H1 (cell line): Measurements from ENCODE around the gene RAB3GAP1. TPM values are rescaled to one million over a fixed set of nuclear protein-coding genes. Genes with fewer than 3 reads are reported as not detected.

ENCODE experiments used
- CTCF ChIA-PET: fragments of 300-600 bp; sonication (Branson Sonifier 250); formaldehyde crosslinking; loops from one replicate; lab custom pipeline; 2021; ENCODE audit not compliant: partially characterized antibody; lab: Charles Lee
- POLR2A ChIA-PET: fragments of 300-600 bp; sonication (Branson Sonifier 250); formaldehyde crosslinking; loops from one replicate; lab custom pipeline; 2021; ENCODE audit warnings: inconsistent platforms; ENCODE audit not compliant: partially characterized antibody; lab: Charles Lee
- DNase-seq, 2 experiments: peaks; one replicate each; pipeline versions ENCODE4 v3.0.0 to v3.0.0-alpha.2; 2010 to 2022; ENCODE audit warnings: low spot score in 2 of 2, low read depth in 1 of 2, mixed read lengths in 1 of 2
- FAIRE-seq: peaks from 2 replicates; lab custom pipeline; 2011; peaks lifted over from hg19 to GRCh38; lab: Jason Lieb, UNC
- H2AFZ ChIP-seq: 2 replicates; pipeline ENCODE4 v1.8.1; 2012; ENCODE audit warnings: low read length, inconsistent platforms
- H2AK5ac ChIP-seq: 2 replicates; pipeline ENCODE4 v1.6.1; 2013; ENCODE audit warnings: low read depth, low read length
- H2BK120ac ChIP-seq: replicated peaks from 2 replicates; pipeline ENCODE3; 2013; ENCODE audit warnings: low read depth, low read length, inconsistent platforms
- H2BK12ac ChIP-seq: 2 replicates; pipeline ENCODE4 v1.6.1; 2013; ENCODE audit warnings: low read depth, low read length
- H2BK15ac ChIP-seq: 2 replicates; pipeline ENCODE4 v1.6.1; 2013; ENCODE audit warnings: low read length
- H2BK20ac ChIP-seq: 2 replicates; pipeline ENCODE4 v1.6.1; 2013; ENCODE audit warnings: low read length
- H2BK5ac ChIP-seq: 2 replicates; pipeline ENCODE4 v1.6.1; 2013; ENCODE audit warnings: low read depth, low read length
- H3K14ac ChIP-seq: 2 replicates; pipeline ENCODE4 v1.6.1; 2013; ENCODE audit warnings: inconsistent platforms; ENCODE audit not compliant: insufficient read length
- H3K18ac ChIP-seq: 2 replicates; pipeline ENCODE4 v1.6.1; 2013; ENCODE audit warnings: low read length; ENCODE audit errors: extremely low read depth
- H3K23ac ChIP-seq: 2 replicates; pipeline ENCODE4 v1.6.1; 2013; ENCODE audit warnings: inconsistent platforms; ENCODE audit not compliant: insufficient read length
- H3K23me2 ChIP-seq: 2 replicates; pipeline ENCODE4 v1.6.1; 2013; ENCODE audit warnings: low read depth, low read length
- H3K27ac ChIP-seq: 2 replicates; pipeline ENCODE4 v1.6.1; 2011; ENCODE audit warnings: low read depth, low read length, inconsistent platforms
- H3K27me3 ChIP-seq, 4 experiments: replicated peaks in 1 of 4; 1 replicate in 1 of 4; 2 replicates in 3 of 4; pipeline versions ENCODE4 v1.6.1 to v1.8.1; 2011 to 2013; ENCODE audit warnings: low read length in 3 of 4, mild to moderate bottlenecking in 3 of 4, inconsistent platforms in 2 of 4, mixed read lengths in 2 of 4, moderate library complexity in 1 of 4; ENCODE audit not compliant: control insufficient read depth in 3 of 4, insufficient read depth in 3 of 4; ENCODE audit errors: extremely low read depth in 1 of 4
- H3K36me3 ChIP-seq, 4 experiments: 2 replicates each; pipeline versions ENCODE4 v1.6.1 to v1.8.1; 2011 to 2013; ENCODE audit warnings: mild to moderate bottlenecking in 4 of 4, low read length in 3 of 4, moderate library complexity in 2 of 4, control low read depth in 1 of 4, inconsistent platforms in 1 of 4; ENCODE audit not compliant: insufficient read depth in 4 of 4, control insufficient read depth in 2 of 4
- H3K4ac ChIP-seq: replicated peaks from 2 replicates; pipeline ENCODE3; 2013; ENCODE audit warnings: low read length, low read depth, mixed read lengths, inconsistent platforms; ENCODE audit not compliant: insufficient read length
- H3K4me1 ChIP-seq, 4 experiments: replicated peaks in 1 of 4; 1 replicate in 1 of 4; 2 replicates in 3 of 4; pipeline versions ENCODE4 v1.6.1 to v1.8.1; 2011 to 2013; ENCODE audit warnings: low read length in 3 of 4, inconsistent platforms in 2 of 4, mixed read lengths in 1 of 4; ENCODE audit not compliant: insufficient read depth in 4 of 4, control insufficient read depth in 3 of 4
- H3K4me2 ChIP-seq, 2 experiments: 2 replicates each; pipeline versions ENCODE4 v1.6.1 to v1.8.1; 2011 to 2013; ENCODE audit warnings: low read depth in 2 of 2, low read length in 2 of 2, control low read depth in 1 of 2, inconsistent platforms in 1 of 2, mild to moderate bottlenecking in 1 of 2; ENCODE audit not compliant: insufficient read depth in 1 of 2
- H3K4me3 ChIP-seq, 4 experiments: fragments of 200-600, 300-600 bp in 1 of 4; sonication (generic), shearing (Covaris generic), sonication (Bioruptor Twin) in 1 of 4; 2 replicates each; pipeline versions ENCODE4 v1.5.1 to v1.8.1; 2011 to 2016; ENCODE audit warnings: low read length in 4 of 4, low read depth in 3 of 4, control low read depth in 2 of 4, inconsistent platforms in 2 of 4, mild to moderate bottlenecking in 2 of 4, mixed read lengths in 1 of 4, moderate library complexity in 1 of 4; ENCODE audit not compliant: insufficient read depth in 2 of 4; ENCODE audit errors: extremely low read depth in 1 of 4
- H3K56ac ChIP-seq: replicated peaks from 2 replicates; pipeline ENCODE3; 2013; ENCODE audit warnings: low read depth, mild to moderate bottlenecking, mixed read lengths, low read length, inconsistent platforms; ENCODE audit not compliant: insufficient read length
- H3K79me1 ChIP-seq: 2 replicates; pipeline ENCODE4 v1.6.1; 2013; ENCODE audit warnings: low read depth, low read length, control low read depth
- H3K79me2 ChIP-seq, 2 experiments: 2 replicates each; pipeline versions ENCODE4 v1.6.1 to v1.8.1; 2012 to 2013; ENCODE audit warnings: low read length in 2 of 2, mild to moderate bottlenecking in 2 of 2, inconsistent platforms in 1 of 2; ENCODE audit not compliant: insufficient read depth in 2 of 2, control insufficient read depth in 1 of 2
- H3K9ac ChIP-seq, 4 experiments: replicated peaks in 1 of 4; 1 replicate in 1 of 4; 2 replicates in 3 of 4; pipeline versions ENCODE4 v1.6.1 to v1.8.1; 2011 to 2013; ENCODE audit warnings: low read depth in 3 of 4, low read length in 3 of 4, control low read depth in 2 of 4, mild to moderate bottlenecking in 2 of 4, moderate library complexity in 2 of 4, inconsistent platforms in 1 of 4; ENCODE audit errors: extremely low read depth in 1 of 4
- H3K9me3 ChIP-seq, 2 experiments: 2 replicates each; pipeline versions ENCODE4 v1.6.1 to v1.8.1; 2012 to 2013; ENCODE audit warnings: mild to moderate bottlenecking in 2 of 2, moderate library complexity in 2 of 2, control low read depth in 1 of 2, inconsistent platforms in 1 of 2, low read depth in 1 of 2, low read length in 1 of 2, mixed read lengths in 1 of 2; ENCODE audit not compliant: insufficient read depth in 2 of 2
- H4K20me1 ChIP-seq, 2 experiments: replicated peaks in 1 of 2; 2 replicates each; pipeline versions ENCODE3 to v1.8.1; 2011 to 2013; ENCODE audit warnings: inconsistent platforms in 2 of 2, low read length in 2 of 2, mild to moderate bottlenecking in 1 of 2; ENCODE audit not compliant: insufficient read depth in 2 of 2, control insufficient read depth in 1 of 2
- H4K5ac ChIP-seq: 2 replicates; pipeline ENCODE4 v1.6.1; 2013; ENCODE audit warnings: low read length, low read depth, mixed read lengths, inconsistent platforms; ENCODE audit not compliant: insufficient read length
- H4K8ac ChIP-seq: 2 replicates; pipeline ENCODE4 v1.8.0; 2013; ENCODE audit warnings: mild to moderate bottlenecking, moderate library complexity, low read length, inconsistent platforms; ENCODE audit not compliant: insufficient read depth; ENCODE audit errors: extremely low read depth
- H4K91ac ChIP-seq: replicated peaks from 2 replicates; pipeline ENCODE3; 2013; ENCODE audit warnings: low read length, mixed read lengths, inconsistent platforms; ENCODE audit not compliant: insufficient read length
- WGBS, 2 experiments: shearing (Covaris generic) in 1 of 2; methylation state at CpG; one replicate each; pipeline versions ENCODE4 v1.1.6 to v1.1.7; 2013 to 2015; ENCODE audit warnings: low lambda C conversion rate in 2 of 2, mixed read lengths in 2 of 2, inconsistent platforms in 1 of 2, low coverage in 1 of 2, missing lambda C conversion rate in 1 of 2; ENCODE audit not compliant: insufficient replicate concordance in 2 of 2, insufficient coverage in 1 of 2, insufficient read length in 1 of 2; ENCODE audit errors: extremely low coverage in 1 of 2, missing lambda C conversion rate in 1 of 2; 5-methylcytosine and 5-hydroxymethylcytosine counted together
- polyA plus RNA-seq, 7 experiments: library from polyadenylated mRNA; depleted of rRNA in 3 of 7; stranded (reverse) in 5 of 7; unstranded in 2 of 7; fragments of >200 nt in 5 of 7; fragments of 200-250 nt in 2 of 7; gene quantifications; 1 replicate in 5 of 7; 2 replicates in 1 of 7; 4 replicates in 1 of 7; pipeline versions ENCODE4 v1.2.1 to v1.2.3, GENCODE V29; 2011 to 2013; ENCODE audit warnings: missing spikeins in 2 of 7, mixed read lengths in 2 of 7
- total RNA-seq: library from RNA; stranded (reverse); fragmentation: NEBNext Ultra II Directional; extraction: Animal tissue kit (Norgen Biotek cat#: 25700); gene quantifications from 2 replicates; pipeline ENCODE4 v1.2.1, GENCODE V29; 2021

The RAB3GAP1 gene
- total and polyA plus RNA-seq, 2 of the 8 experiments (the other 6 are each of a cell fraction or from before 2014, with no cell fraction given): 9.8 to 28.6 TPM

DNA sequence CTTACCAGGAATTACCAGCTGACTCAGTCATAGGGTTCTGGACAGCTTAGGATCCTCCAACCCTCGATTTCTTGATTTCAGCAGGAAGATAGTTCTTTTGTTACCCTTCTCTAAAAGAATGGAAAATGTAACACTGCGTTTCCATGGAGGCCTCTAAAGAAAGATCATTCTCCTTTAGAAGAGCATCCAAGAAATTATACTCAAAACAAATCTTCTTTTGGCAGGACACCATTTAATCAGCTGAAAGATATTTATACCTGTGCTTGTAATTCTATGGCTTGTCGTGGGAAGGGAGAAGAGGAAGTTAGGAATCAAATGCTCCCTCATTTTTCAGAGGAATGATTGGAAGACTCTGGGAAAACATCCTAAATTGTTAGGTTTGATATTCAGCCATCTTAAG, 130.5 kb downstream of the RAB3GAP1 start:
- no peak overlapping the region for H4K5ac ChIP-seq
- H3K4me2 ChIP-seq: no peak overlapping the region
- ChIA-PET POLR2A (interaction anchor here (0.6 to 1.0 kb wide), 2 partner anchors 9 to 199 kb away, joined by 3 read pairs; no protein-coding TSS in a partner anchor), CTCF (interaction anchor here (0.9 to 1.6 kb wide), 2 partner anchors 72 to 194 kb away, joined by 3 to 4 read pairs; no protein-coding TSS in a partner anchor)
- H3K56ac ChIP-seq: no peak overlapping the region
- H3K36me3 ChIP-seq: no peaks in the 10 kb centered on the region
- no peaks in the 10 kb centered on the region for H4K20me1 ChIP-seq
- no peak overlapping the region for H2BK20ac ChIP-seq
- no peak overlapping the region for H2BK120ac ChIP-seq
- H2AK5ac ChIP-seq: no peak overlapping the region
- no peak overlapping the region for H3K23ac ChIP-seq
- WGBS, 2 experiments: 88% methylated on average over 3 of the region's 3 CpGs; no CpG with 5 or more reads in 1 of the 2 experiments
- H3K4me1 ChIP-seq: peaks cover 0 to 3% (median 2%) of the 10 kb centered on the region in 4 experiments; a peak in 3 of 7 replicates
- H4K91ac ChIP-seq: no peak overlapping the region
- H2BK12ac ChIP-seq: no peak overlapping the region
- no peak overlapping the region for H3K27ac ChIP-seq
- no peak overlapping the region for H3K18ac ChIP-seq
- FAIRE-seq (no peak), DNase-seq (no peak)
- H3K23me2 ChIP-seq: no peaks in the 10 kb centered on the region
- H3K4ac ChIP-seq: no peak overlapping the region
- no peak overlapping the region for H3K14ac ChIP-seq
- H4K8ac ChIP-seq: no peak overlapping the region
- H3K79me1 ChIP-seq: no peaks in the 10 kb centered on the region
- H3K4me3 ChIP-seq: no peak overlapping the region
- no peaks in the 10 kb centered on the region for H3K27me3 ChIP-seq
- H3K9ac ChIP-seq: no peak overlapping the region
- no peak overlapping the region for H2BK15ac ChIP-seq
- H2BK5ac ChIP-seq: no peak overlapping the region
- H3K79me2 ChIP-seq: no peaks in the 10 kb centered on the region
- H2AFZ ChIP-seq: no peak overlapping the region
- no peaks in the 10 kb centered on the region for H3K9me3 ChIP-seq
